Thoracic aorta (tissue), 2 donors: Measurements from ENCODE around the gene RNF138. TPM values are rescaled to one million over a fixed set of nuclear protein-coding genes. Genes with fewer than 3 reads are reported as not detected.

ENCODE experiments used
- ATAC-seq: fragments of 150-250 bp; one replicate; pipeline ENCODE4 v1.8.0; 2017; ENCODE audit warnings: low read depth; ENCODE audit not compliant: insufficient number of reproducible peaks, low FRiP score
- DNase-seq: peaks from one replicate; pipeline ENCODE4 v3.0.0-alpha.2; 2020; ENCODE audit warnings: low spot score
- H3K27ac ChIP-seq, 2 donors: fragments of 200-600 bp; sonication (generic); 1 replicate in 1 of 2; 2 replicates in 1 of 2; pipeline ENCODE4 v1.5.1; 2016; ENCODE audit warnings: mild to moderate bottlenecking in 2 of 2, moderate library complexity in 2 of 2
- H3K27me3 ChIP-seq: fragments of 200-600 bp; sonication (generic); replicated peaks from 2 replicates; pipeline ENCODE4 v1.6.0; 2016; ENCODE audit warnings: mild to moderate bottlenecking; ENCODE audit not compliant: insufficient read depth
- H3K36me3 ChIP-seq: fragments of 200-600 bp; sonication (generic); one replicate; pipeline ENCODE4 v1.5.1; 2016
- H3K4me1 ChIP-seq, 2 donors: fragments of 200-600 bp; sonication (generic); 1 replicate in 1 of 2; 2 replicates in 1 of 2; pipeline versions ENCODE4 v1.5.1 to v1.6.0; 2016; ENCODE audit warnings: low read depth in 2 of 2, mild to moderate bottlenecking in 1 of 2; ENCODE audit not compliant: control insufficient read depth in 1 of 2
- H3K4me3 ChIP-seq: fragments of 200-600 bp; sonication (generic); 2 replicates; pipeline ENCODE4 v1.5.1; 2016; ENCODE audit warnings: mild to moderate bottlenecking
- H3K9me3 ChIP-seq: fragments of 200-600 bp; sonication (generic); 2 replicates; pipeline ENCODE4 v1.5.1; 2016
- CTCF ChIP-seq: fragments of 200-600 bp; sonication (generic); IDR thresholded peaks from one replicate; pipeline ENCODE4 v1.5.1; 2019; ENCODE audit warnings: antibody characterized with exemption
- total RNA-seq, 2 donors: library from RNA; depleted of rRNA; stranded (reverse); fragments of >200 nt; gene quantifications; one replicate each; pipeline versions ENCODE4 v1.1.0 to v1.2.3, GENCODE V29; 2016

Gene RNF138
- total RNA-seq, 2 donors from 2014 or later: 17.7 to 18.5 TPM

DNA sequence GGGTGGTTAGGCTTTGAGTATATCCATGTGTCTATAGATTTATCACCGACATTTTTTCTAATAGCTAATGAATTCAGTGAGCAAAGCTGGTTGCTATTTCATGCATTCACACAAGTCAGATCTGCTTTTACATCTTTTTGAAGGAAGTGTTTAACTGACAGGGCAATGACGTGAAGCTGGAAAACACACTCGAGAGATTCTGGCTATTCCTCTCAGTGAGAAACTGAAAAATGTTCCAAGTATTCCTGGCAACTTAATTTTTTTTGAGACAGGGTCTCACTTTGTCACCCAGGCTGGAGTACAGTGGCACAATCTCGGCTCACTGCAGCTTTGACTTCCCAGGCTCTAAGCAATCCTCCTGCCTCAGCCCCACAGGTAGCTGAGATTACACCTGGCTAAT lies 21.2 kb downstream of the RNF138 start:
- DNase-seq: no peak
- Histone ChIP-seq H3K4me3 (no peak overlapping the region), H3K9me3 (no peaks in the 10 kb centered on the region), H3K4me1 (no peaks in the 10 kb centered on the region), H3K27ac (no peak overlapping the region), H3K27me3 (no peaks in the 10 kb centered on the region), H3K36me3 (peaks cover 4% of the 10 kb centered on the region)
- no peak for ATAC-seq
- no peak for TF ChIP-seq CTCF

GRCh38 chr18:32114293-32114942 lies 22.7 kb downstream of the RNF138 start:
- H3K9me3 ChIP-seq: no peaks in the 10 kb centered on the region
- no peak for TF ChIP-seq CTCF
- no peak overlapping the region for H3K4me3 ChIP-seq
- ATAC-seq (no peak), DNase-seq (no peak)
- H3K27me3 ChIP-seq: no peaks in the 10 kb centered on the region
- H3K4me1 ChIP-seq: no peaks in the 10 kb centered on the region
- H3K36me3 ChIP-seq: peaks cover 10% of the 10 kb centered on the region
- H3K27ac ChIP-seq: no peak overlapping the region

GRCh38 chr18:32122039-32122438 lies 30.4 kb downstream of the RNF138 start:
- ATAC-seq (no peak), DNase-seq (no peak)
- no peak overlapping the region for H3K27ac ChIP-seq
- H3K27me3 ChIP-seq: no peaks in the 10 kb centered on the region
- no peak for TF ChIP-seq CTCF
- H3K4me3 ChIP-seq: no peak overlapping the region
- no peaks in the 10 kb centered on the region for H3K4me1 ChIP-seq
- no peaks in the 10 kb centered on the region for H3K9me3 ChIP-seq
- peaks cover 11% of the 10 kb centered on the region for H3K36me3 ChIP-seq

GRCh38 chr18:32126538-32126937 lies 34.9 kb downstream of the RNF138 start:
- Histone ChIP-seq H3K27me3 (no peaks in the 10 kb centered on the region), H3K27ac (no peak overlapping the region), H3K9me3 (no peaks in the 10 kb centered on the region), H3K4me3 (no peak overlapping the region), H3K36me3 (peaks cover 4% of the 10 kb centered on the region), H3K4me1 (no peaks in the 10 kb centered on the region)
- no peak for ATAC-seq
- no peak for DNase-seq
- TF ChIP-seq CTCF: no peak

- TF ChIP-seq CTCF: no peak
- ATAC-seq (no peak), DNase-seq (no peak)
- Histone ChIP-seq H3K4me3 (no peak overlapping the region), H3K36me3 (peaks cover 4% of the 10 kb centered on the region), H3K27me3 (no peaks in the 10 kb centered on the region), H3K9me3 (no peaks in the 10 kb centered on the region), H3K27ac (no peak overlapping the region), H3K4me1 (no peaks in the 10 kb centered on the region)
These were observed 44.0 kb downstream of the RNF138 start for GRCh38 chr18:32135625-32136024.
